Brain microvascular endothelial cell (primary cell): ENCODE data around the gene GBGT1.

Source experiments
- DNase-seq: peaks from one replicate; pipeline ENCODE4 v3.0.0-alpha.2; 2020
- H3K27ac ChIP-seq: fragments of 250-450 bp; sonication (Bioruptor Pico); 2 replicates; pipeline ENCODE4 v1.5.1; 2020; ENCODE audit warnings: mild to moderate bottlenecking, moderate library complexity
- H3K27me3 ChIP-seq: fragments of 250-450 bp; sonication (Bioruptor Pico); replicated peaks from 2 replicates; pipeline ENCODE4 v1.5.1; 2020; ENCODE audit warnings: mild to moderate bottlenecking
- H3K36me3 ChIP-seq: fragments of 250-450 bp; sonication (Bioruptor Pico); replicated peaks from 2 replicates; pipeline ENCODE4 v1.5.1; 2020; ENCODE audit warnings: mild to moderate bottlenecking
- H3K4me3 ChIP-seq: 2 replicates; pipeline ENCODE4 v1.5.1; 2011; ENCODE audit warnings: low read depth, mild to moderate bottlenecking, control low read depth, low read length, moderate library complexity
- CTCF ChIP-seq: IDR thresholded peaks from 2 replicates; pipeline ENCODE4 v1.5.1; 2011; ENCODE audit warnings: low read depth, mild to moderate bottlenecking, moderate library complexity, low read length, control low read depth, inconsistent platforms; ENCODE audit errors: missing control alignments
- in situ Hi-C: cut with HindIII; loops from 2 replicates; pipeline ENCODE4 v1.10.0; 2017; ENCODE audit warnings: low sequenced_read_pairs, low pct_ligation_motif_present

GBGT1 gene

GRCh38 chr9:133149130-133150015 is 14.3 kb downstream of the GBGT1 start:
- peak; percentile 71 for DNase-seq
- Histone ChIP-seq H3K27ac (peak overlapping the region; percentile 20), H3K27me3 (no peaks in the 10 kb centered on the region), H3K36me3 (no peaks in the 10 kb centered on the region), H3K4me3 (peak overlapping the region; percentile 73)
- peak; percentile 37 for TF ChIP-seq CTCF
- in situ Hi-C loops: loop anchor here (25.0 kb wide), 1 partner anchor 112 kb away; the partner anchor contains the start of gene GTF3C5

GRCh38 chr9:133148199-133149129 is 15.2 kb downstream of the GBGT1 start:
- Histone ChIP-seq H3K36me3 (no peaks in the 10 kb centered on the region), H3K4me3 (peak overlapping the region; percentile 73), H3K27ac (no peak overlapping the region), H3K27me3 (no peaks in the 10 kb centered on the region)
- in situ Hi-C loops: loop anchor here (25.0 kb wide), 1 partner anchor 111 kb away; the partner anchor contains the start of gene GTF3C5
- no peak for TF ChIP-seq CTCF
- DNase-seq: no peak

GRCh38 chr9:133147412-133148198 is 16.1 kb downstream of the GBGT1 start:
- Histone ChIP-seq H3K36me3 (no peaks in the 10 kb centered on the region), H3K27ac (no peak overlapping the region), H3K4me3 (peak overlapping the region; percentile 73), H3K27me3 (no peaks in the 10 kb centered on the region)
- peak; percentile 52 for DNase-seq
- TF ChIP-seq CTCF: peak; percentile 98
- in situ Hi-C loops: loop anchor here (25.0 kb wide), 1 partner anchor 110 kb away; the partner anchor contains the start of gene GTF3C5

GRCh38 chr9:133146746-133147411 is 16.8 kb downstream of the GBGT1 start:
- H3K36me3 ChIP-seq: no peaks in the 10 kb centered on the region
- in situ Hi-C loops: loop anchor here (25.0 kb wide), 1 partner anchor 110 kb away; the partner anchor contains the start of gene GTF3C5
- no peak overlapping the region for H3K4me3 ChIP-seq
- no peak overlapping the region for H3K27ac ChIP-seq
- no peaks in the 10 kb centered on the region for H3K27me3 ChIP-seq
- no peak for DNase-seq
- no peak for TF ChIP-seq CTCF
